ENCODE results near the gene TEAD1. TPM values are rescaled to one million over a fixed set of nuclear protein-coding genes. Genes with fewer than 3 reads are reported as not detected.

Gene TEAD1
- total RNA-seq, 2 experiments from 2014 or later = 0.11 TPM; not detected in 1

- H3K4me1 Mint-ChIP-seq (ENCODE audit: low read depth) = peaks cover 6% of the 10 kb centered on the region
- Histone ChIP-seq H3K27ac (ENCODE audit: low read depth in 1 of 2, low read length in 2 of 2) (no peak overlapping the region), H3K4me3 (ENCODE audit: low read length) (no peak overlapping the region), H3K4me1 (ENCODE audit: insufficient read depth, low read length) (peaks cover 12% of the 10 kb centered on the region), H3K9me3 (ENCODE audit: control insufficient read depth in 1 of 2, insufficient read depth in 1 of 2, low read length in 2 of 2) (peaks cover 0 to 8% of the 10 kb centered on the region in 2 experiments), H3K36me3 (ENCODE audit: insufficient read depth, low read length) (no peaks in the 10 kb centered on the region), H3K27me3 (ENCODE audit: control insufficient read depth in 1 of 2, insufficient read depth in 2 of 2, low read length in 2 of 2) (peaks cover 51 to 68% of the 10 kb centered on the region in 2 experiments)
- no peaks in the 10 kb centered on the region for H3K36me3 Mint-ChIP-seq (ENCODE audit: low read depth)
- no peak overlapping the region for H3K27ac Mint-ChIP-seq
- no peak for DNase-seq
- H3K9me3 Mint-ChIP-seq = peaks cover 3% of the 10 kb centered on the region
- POLR2A ChIA-PET = no interaction called here
- TF ChIP-seq, protein P1, sequence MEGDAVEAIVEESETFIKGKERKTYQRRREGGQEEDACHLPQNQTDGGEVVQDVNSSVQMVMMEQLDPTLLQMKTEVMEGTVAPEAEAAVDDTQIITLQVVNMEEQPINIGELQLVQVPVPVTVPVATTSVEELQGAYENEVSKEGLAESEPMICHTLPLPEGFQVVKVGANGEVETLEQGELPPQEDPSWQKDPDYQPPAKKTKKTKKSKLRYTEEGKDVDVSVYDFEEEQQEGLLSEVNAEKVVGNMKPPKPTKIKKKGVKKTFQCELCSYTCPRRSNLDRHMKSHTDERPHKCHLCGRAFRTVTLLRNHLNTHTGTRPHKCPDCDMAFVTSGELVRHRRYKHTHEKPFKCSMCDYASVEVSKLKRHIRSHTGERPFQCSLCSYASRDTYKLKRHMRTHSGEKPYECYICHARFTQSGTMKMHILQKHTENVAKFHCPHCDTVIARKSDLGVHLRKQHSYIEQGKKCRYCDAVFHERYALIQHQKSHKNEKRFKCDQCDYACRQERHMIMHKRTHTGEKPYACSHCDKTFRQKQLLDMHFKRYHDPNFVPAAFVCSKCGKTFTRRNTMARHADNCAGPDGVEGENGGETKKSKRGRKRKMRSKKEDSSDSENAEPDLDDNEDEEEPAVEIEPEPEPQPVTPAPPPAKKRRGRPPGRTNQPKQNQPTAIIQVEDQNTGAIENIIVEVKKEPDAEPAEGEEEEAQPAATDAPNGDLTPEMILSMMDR (IDR thresholded peaks at IDR 0.05) = no peak
- no peak overlapping the region for H3K4me3 Mint-ChIP-seq
- CTCF ChIA-PET = no interaction called here
- no peak for ATAC-seq (ENCODE audit: poor library complexity)
- intact Hi-C loops (cut with DNase I, micrococcal nuclease) = no loop called here
- peaks cover 84% of the 10 kb centered on the region for H3K27me3 Mint-ChIP-seq
Observed at GRCh38 chr11:12669930-12670329, 4.3 kb upstream of the TEAD1 start.

DNA sequence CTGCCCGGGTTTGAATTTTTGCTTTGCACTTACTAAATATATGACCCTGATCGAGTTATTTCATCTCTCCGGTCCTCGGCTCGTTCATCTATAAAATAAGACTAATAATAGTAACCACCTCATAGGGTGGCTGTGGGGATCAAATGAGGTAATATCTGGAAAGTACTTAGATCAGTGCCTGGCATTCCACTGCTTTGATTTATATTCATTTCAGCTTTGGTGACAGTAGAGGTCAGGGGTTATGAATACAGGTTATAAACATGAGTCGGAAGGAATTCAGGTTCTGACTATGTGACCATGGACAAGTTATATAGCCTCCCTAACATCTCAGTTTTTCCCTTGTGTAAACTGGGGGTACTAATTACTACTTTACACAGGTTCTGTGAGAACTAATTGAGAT is 2.9 kb upstream of the TEAD1 start:
- H3K36me3 ChIP-seq (ENCODE audit: insufficient read depth, low read length) = no peaks in the 10 kb centered on the region
- H3K27ac Mint-ChIP-seq = no peak overlapping the region
- H3K9me3 ChIP-seq (ENCODE audit: control insufficient read depth in 1 of 2, insufficient read depth in 1 of 2, low read length in 2 of 2) = peaks cover 0 to 11% of the 10 kb centered on the region in 2 experiments
- H3K27me3 Mint-ChIP-seq = peaks cover 82% of the 10 kb centered on the region
- no peak overlapping the region for H3K4me3 Mint-ChIP-seq
- H3K4me3 ChIP-seq (ENCODE audit: low read length) = no peak overlapping the region
- ChIA-PET CTCF (no interaction called here), POLR2A (no interaction called here)
- no peak overlapping the region for H3K27ac ChIP-seq (ENCODE audit: low read depth in 1 of 2, low read length in 2 of 2)
- no peak for DNase-seq
- no peaks in the 10 kb centered on the region for H3K36me3 Mint-ChIP-seq (ENCODE audit: low read depth)
- ATAC-seq (ENCODE audit: poor library complexity) = no peak
- H3K4me1 Mint-ChIP-seq (ENCODE audit: low read depth) = peaks cover 6% of the 10 kb centered on the region
- intact Hi-C loops (cut with DNase I, micrococcal nuclease) = no loop called here
- TF ChIP-seq, protein P1 (IDR thresholded peaks at IDR 0.05) = no peak
- H3K4me1 ChIP-seq (ENCODE audit: insufficient read depth, low read length) = peaks cover 12% of the 10 kb centered on the region
- no peaks in the 10 kb centered on the region for H3K9me3 Mint-ChIP-seq
- peaks cover 62 to 69% of the 10 kb centered on the region in 2 experiments for H3K27me3 ChIP-seq (ENCODE audit: control insufficient read depth in 1 of 2, insufficient read depth in 2 of 2, low read length in 2 of 2)

GRCh38 chr11:12673601-12673923 is 659 bp upstream of the TEAD1 start:
- H3K9me3 ChIP-seq (ENCODE audit: control insufficient read depth in 1 of 2, insufficient read depth in 1 of 2, low read length in 2 of 2) = peaks cover 0 to 11% of the 10 kb centered on the region in 2 experiments
- ChIA-PET CTCF (no interaction called here), POLR2A (interaction anchor here (1.0 kb wide), 1 partner anchor 214 kb away, joined by 3 read pairs; no protein-coding TSS in a partner anchor)
- H3K4me3 ChIP-seq (ENCODE audit: low read length) = peak overlapping the region; percentile 62
- H3K36me3 Mint-ChIP-seq (ENCODE audit: low read depth) = no peaks in the 10 kb centered on the region
- peaks cover 6% of the 10 kb centered on the region for H3K4me1 Mint-ChIP-seq (ENCODE audit: low read depth)
- H3K36me3 ChIP-seq (ENCODE audit: insufficient read depth, low read length) = no peaks in the 10 kb centered on the region
- H3K27me3 Mint-ChIP-seq = peaks cover 84% of the 10 kb centered on the region
- no peak for ATAC-seq (ENCODE audit: poor library complexity)
- H3K4me1 ChIP-seq (ENCODE audit: insufficient read depth, low read length) = peaks cover 12% of the 10 kb centered on the region
- peaks cover 53 to 82% of the 10 kb centered on the region in 2 experiments for H3K27me3 ChIP-seq (ENCODE audit: control insufficient read depth in 1 of 2, insufficient read depth in 2 of 2, low read length in 2 of 2)
- H3K27ac ChIP-seq (ENCODE audit: low read depth in 1 of 2, low read length in 2 of 2) = no peak overlapping the region
- H3K9me3 Mint-ChIP-seq = no peaks in the 10 kb centered on the region
- intact Hi-C loops (cut with DNase I, micrococcal nuclease) = no loop called here
- TF ChIP-seq, protein P1 (IDR thresholded peaks at IDR 0.05) = no peak
- H3K4me3 Mint-ChIP-seq = peak overlapping the region; percentile 84
- DNase-seq = no peak
- no peak overlapping the region for H3K27ac Mint-ChIP-seq
